Loucy (cell line): ENCODE measurements around the gene DIO3.
"Not testable (repeated sequence)": the region's sequence is repeated elsewhere in the genome, so short reads cannot be mapped to it uniquely, and the experiment has no call there.

ENCODE experiments used
- H2AFZ ChIP-seq: fragments of 200-600 bp; sonication (generic); 2 replicates; pipeline ENCODE4 v1.6.0; 2016; ENCODE audit warnings: antibody characterized with exemption, mild to moderate bottlenecking, low read length, moderate library complexity
- H3F3A ChIP-seq: fragments of 200-600 bp; 2 replicates; pipeline ENCODE4 v1.6.0; 2016; ENCODE audit warnings: antibody characterized with exemption, low read depth, mild to moderate bottlenecking
- H3K27me3 ChIP-seq: fragments of 200-600 bp; sonication (generic); 2 replicates; pipeline ENCODE4 v1.6.1; 2014; ENCODE audit warnings: low read length, mild to moderate bottlenecking; ENCODE audit not compliant: insufficient read depth, poor library complexity, severe bottlenecking
- H3K36me3 ChIP-seq: fragments of 200-600 bp; sonication (generic); 2 replicates; pipeline ENCODE4 v1.6.1; 2016; ENCODE audit warnings: low read length; ENCODE audit not compliant: insufficient read depth
- H3K4me1 ChIP-seq: fragments of 200-600 bp; sonication (generic); 2 replicates; pipeline ENCODE4 v1.5.1; 2014; ENCODE audit warnings: low read length, mild to moderate bottlenecking; ENCODE audit not compliant: insufficient read depth, poor library complexity, severe bottlenecking
- H3K4me2 ChIP-seq: fragments of 200-600 bp; sonication (generic); 2 replicates; pipeline ENCODE4 v1.6.0; 2014; ENCODE audit warnings: antibody characterized with exemption, low read length, low read depth, mild to moderate bottlenecking; ENCODE audit not compliant: poor library complexity, severe bottlenecking
- H3K4me3 ChIP-seq: fragments of 200-600 bp; sonication (generic); 2 replicates; pipeline ENCODE4 v1.5.1; 2014; ENCODE audit warnings: low read length, mild to moderate bottlenecking, mixed read lengths; ENCODE audit not compliant: poor library complexity, severe bottlenecking
- H3K79me2 ChIP-seq: fragments of 200-600 bp; sonication (generic); 2 replicates; pipeline ENCODE4 v1.6.1; 2014; ENCODE audit warnings: low read length; ENCODE audit not compliant: insufficient read depth
- H3K9ac ChIP-seq: fragments of 200-600 bp; sonication (generic); 2 replicates; pipeline ENCODE4 v1.6.0; 2014; ENCODE audit warnings: mild to moderate bottlenecking, low read depth, low read length, moderate library complexity; ENCODE audit not compliant: poor library complexity, severe bottlenecking
- H3K9me2 ChIP-seq: fragments of 200-600 bp; sonication (generic); replicated peaks from 2 replicates; pipeline ENCODE4 v1.6.1; 2016; ENCODE audit warnings: low read depth, low read length, mixed read lengths
- H3K9me3 ChIP-seq: fragments of 200-600 bp; sonication (generic); 2 replicates; pipeline ENCODE4 v1.6.1; 2014; ENCODE audit warnings: mild to moderate bottlenecking, antibody characterized with exemption, low read length, low read depth; ENCODE audit not compliant: insufficient read depth
- H4K20me1 ChIP-seq: fragments of 200-600 bp; sonication (generic); 2 replicates; pipeline ENCODE4 v1.6.0; 2014; ENCODE audit warnings: antibody characterized with exemption, low read length, mild to moderate bottlenecking; ENCODE audit not compliant: insufficient read depth, poor library complexity, severe bottlenecking
- EZH2phosphoT487 ChIP-seq: fragments of 200-600 bp; IDR thresholded peaks from 2 replicates; pipeline ENCODE4 v1.6.1; 2018; ENCODE audit warnings: antibody characterized with exemption, mild to moderate bottlenecking, moderate library complexity, borderline replicate concordance
- TF ChIP-seq, protein P1 (sequence below): fragments of 200-600 bp; sonication (generic); conservative IDR thresholded peaks from 2 replicates; pipeline ENCODE4 v1.5.1; 2014; ENCODE audit warnings: mild to moderate bottlenecking, antibody characterized with exemption, low read length

DIO3 gene

DNA sequence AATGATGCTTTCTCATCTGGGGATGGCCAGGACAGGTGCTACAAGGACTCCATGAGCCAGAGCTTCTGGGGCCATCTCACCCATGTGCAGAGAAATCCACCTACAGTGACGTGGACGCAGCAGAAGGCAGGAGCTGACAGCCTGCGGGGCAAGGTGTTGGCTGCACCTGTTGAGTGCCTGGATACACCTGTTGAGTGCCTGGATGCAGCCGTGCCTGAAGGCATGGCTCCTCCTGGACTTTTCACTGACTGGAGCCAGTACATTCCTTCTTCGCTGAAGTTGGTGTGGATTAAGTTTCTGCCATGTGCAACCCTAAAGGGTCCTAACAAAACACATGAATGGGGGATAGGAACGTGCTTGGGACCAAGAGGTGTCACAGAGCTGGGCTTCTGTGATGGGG is 7.4 kb upstream of the DIO3 start:
- Histone ChIP-seq H3K9ac (no peak overlapping the region), H3K4me3 (no peak overlapping the region), H3F3A (no peaks in the 10 kb centered on the region), H3K36me3 (no peaks in the 10 kb centered on the region), H3K9me2 (no peaks in the 10 kb centered on the region), H3K9me3 (no peaks in the 10 kb centered on the region), H4K20me1 (no peaks in the 10 kb centered on the region), H2AFZ (no peak overlapping the region), H3K79me2 (no peaks in the 10 kb centered on the region), H3K27me3 (no peaks in the 10 kb centered on the region), H3K4me1 (no peaks in the 10 kb centered on the region), H3K4me2 (no peak overlapping the region)
- TF ChIP-seq, protein P1, sequence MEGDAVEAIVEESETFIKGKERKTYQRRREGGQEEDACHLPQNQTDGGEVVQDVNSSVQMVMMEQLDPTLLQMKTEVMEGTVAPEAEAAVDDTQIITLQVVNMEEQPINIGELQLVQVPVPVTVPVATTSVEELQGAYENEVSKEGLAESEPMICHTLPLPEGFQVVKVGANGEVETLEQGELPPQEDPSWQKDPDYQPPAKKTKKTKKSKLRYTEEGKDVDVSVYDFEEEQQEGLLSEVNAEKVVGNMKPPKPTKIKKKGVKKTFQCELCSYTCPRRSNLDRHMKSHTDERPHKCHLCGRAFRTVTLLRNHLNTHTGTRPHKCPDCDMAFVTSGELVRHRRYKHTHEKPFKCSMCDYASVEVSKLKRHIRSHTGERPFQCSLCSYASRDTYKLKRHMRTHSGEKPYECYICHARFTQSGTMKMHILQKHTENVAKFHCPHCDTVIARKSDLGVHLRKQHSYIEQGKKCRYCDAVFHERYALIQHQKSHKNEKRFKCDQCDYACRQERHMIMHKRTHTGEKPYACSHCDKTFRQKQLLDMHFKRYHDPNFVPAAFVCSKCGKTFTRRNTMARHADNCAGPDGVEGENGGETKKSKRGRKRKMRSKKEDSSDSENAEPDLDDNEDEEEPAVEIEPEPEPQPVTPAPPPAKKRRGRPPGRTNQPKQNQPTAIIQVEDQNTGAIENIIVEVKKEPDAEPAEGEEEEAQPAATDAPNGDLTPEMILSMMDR: no peak
- TF ChIP-seq EZH2phosphoT487: no peak

DNA sequence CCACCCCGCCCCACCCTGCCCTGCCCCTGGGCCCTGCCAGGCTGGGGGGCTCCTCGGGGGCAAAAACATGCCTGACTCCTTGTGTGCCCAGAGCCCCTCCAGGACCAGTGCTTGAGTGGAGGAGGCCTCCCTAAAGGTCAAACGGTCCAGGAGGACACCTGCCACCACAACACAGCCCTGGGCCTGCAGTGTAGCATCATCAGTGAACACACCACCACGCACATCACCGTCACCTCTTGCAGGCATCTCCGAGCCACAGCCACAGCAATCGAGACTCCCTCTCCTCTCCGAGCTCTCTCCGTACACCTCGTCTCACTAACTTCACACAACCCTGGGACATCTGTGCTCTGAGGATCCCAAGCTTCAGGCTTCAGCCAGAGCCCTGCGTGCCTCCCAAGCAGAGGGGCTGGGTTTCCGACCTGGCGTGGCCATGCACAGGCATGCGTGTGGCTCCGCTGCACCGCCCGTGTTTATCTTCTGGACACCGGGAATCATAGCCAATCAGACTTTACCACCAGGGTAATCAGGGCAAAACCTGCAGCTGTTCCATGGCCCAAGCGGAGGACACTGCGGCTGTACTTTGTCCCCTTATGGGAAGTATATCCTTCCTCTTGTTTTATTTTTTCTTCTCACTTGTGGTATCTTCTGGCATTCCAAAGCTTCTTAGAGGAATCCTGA is 6.2 kb upstream of the DIO3 start:
- no peak for TF ChIP-seq EZH2phosphoT487
- TF ChIP-seq, protein P1: no peak
- Histone ChIP-seq H3F3A (no peaks in the 10 kb centered on the region), H3K9ac (no peak overlapping the region), H3K9me2 (no peaks in the 10 kb centered on the region), H3K27me3 (no peaks in the 10 kb centered on the region), H3K4me3 (no peak overlapping the region), H3K79me2 (no peaks in the 10 kb centered on the region), H4K20me1 (no peaks in the 10 kb centered on the region), H3K4me1 (no peaks in the 10 kb centered on the region), H3K4me2 (no peak overlapping the region), H2AFZ (no peak overlapping the region), H3K36me3 (no peaks in the 10 kb centered on the region), H3K9me3 (no peaks in the 10 kb centered on the region)

DNA sequence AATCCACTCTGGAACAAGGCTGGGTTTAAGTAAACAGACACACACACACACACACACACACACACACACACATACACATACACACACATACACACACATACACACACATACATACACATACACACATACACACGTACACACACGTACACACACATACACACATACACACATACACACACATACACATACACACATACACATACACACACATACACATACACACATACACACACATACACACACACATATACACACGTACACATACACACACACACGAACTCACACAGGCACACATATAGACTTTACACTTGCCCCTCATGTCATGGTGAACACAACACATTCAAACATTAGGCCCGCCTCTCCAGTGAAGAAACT is 5.6 kb upstream of the DIO3 start:
- not testable (repeated sequence) for H3K4me3 ChIP-seq, H3K27me3 ChIP-seq

DNA sequence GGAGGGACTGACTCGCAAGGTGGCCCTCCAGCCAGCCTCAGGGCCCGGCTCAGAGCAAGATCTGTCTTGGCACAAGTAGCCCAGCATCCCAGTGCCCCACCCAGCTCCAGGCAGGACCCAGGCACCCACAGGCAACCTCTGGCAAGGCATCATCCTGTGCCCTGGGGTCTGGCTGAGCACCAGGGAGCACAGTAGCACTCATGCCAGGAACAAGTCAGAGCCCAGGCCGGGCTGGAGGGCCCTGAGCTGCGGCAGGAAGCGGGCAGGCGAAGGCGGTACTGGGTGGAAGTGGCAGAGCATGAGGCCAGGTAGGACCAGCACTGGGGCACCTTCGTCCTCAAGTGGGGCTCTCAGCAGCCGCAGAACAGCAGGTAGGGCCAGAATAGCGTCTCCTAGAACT is 5.2 kb upstream of the DIO3 start:
- Histone ChIP-seq H3K27me3 (no peaks in the 10 kb centered on the region), H3K4me2 (no peak overlapping the region), H4K20me1 (no peaks in the 10 kb centered on the region), H3K9me3 (no peaks in the 10 kb centered on the region), H3K9ac (no peak overlapping the region), H3F3A (no peaks in the 10 kb centered on the region), H3K9me2 (no peaks in the 10 kb centered on the region), H3K36me3 (no peaks in the 10 kb centered on the region), H2AFZ (no peak overlapping the region), H3K79me2 (no peaks in the 10 kb centered on the region), H3K4me3 (no peak overlapping the region), H3K4me1 (no peaks in the 10 kb centered on the region)
- TF ChIP-seq, protein P1: no peak
- TF ChIP-seq EZH2phosphoT487: no peak

More for the DNA sequence above, 5.6 kb upstream of the DIO3 start:
- not testable (repeated sequence) for H3K36me3 ChIP-seq, H3K79me2 ChIP-seq, H3F3A ChIP-seq, H3K4me1 ChIP-seq, H3K9ac ChIP-seq, H3K4me2 ChIP-seq, H2AFZ ChIP-seq, H4K20me1 ChIP-seq, H3K9me2 ChIP-seq, H3K9me3 ChIP-seq
